ENCODE data around the gene PCCA.

Gene PCCA

GRCh38 chr13:100506600-100507422, 417.9 kb downstream of the PCCA start:
- no peak for DNase-seq (ENCODE audit: low read depth in 3 of 3)

DNA sequence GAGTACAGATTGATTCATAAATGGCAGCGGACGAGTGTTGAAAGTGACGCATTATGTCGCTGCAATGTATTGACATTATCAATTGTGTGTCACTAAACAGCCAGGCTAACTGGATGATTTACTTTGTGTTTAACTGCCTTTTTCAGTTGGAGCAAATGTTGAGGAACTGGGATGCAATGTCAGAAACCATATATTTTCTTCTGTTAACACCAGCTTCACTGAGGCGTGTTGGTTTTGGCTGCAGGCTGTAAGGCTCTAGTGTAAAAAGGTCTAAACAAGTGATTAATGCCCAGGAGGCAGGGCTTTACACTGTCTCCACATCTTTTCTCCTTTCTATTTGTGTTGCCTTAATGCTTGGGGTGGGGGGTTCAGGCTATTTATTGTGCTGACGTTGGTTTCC, 419.6 kb downstream of the PCCA start:
- DNase-seq (ENCODE audit: low read depth in 3 of 3) = no peak

- DNase-seq (ENCODE audit: low read depth in 3 of 3) = no peak
These were observed 420.1 kb downstream of the PCCA start for GRCh38 chr13:100508996-100509395.

GRCh38 chr13:100510208-100510957, 421.5 kb downstream of the PCCA start:
- DNase-seq (ENCODE audit: low read depth in 3 of 3) = no peak

DNA sequence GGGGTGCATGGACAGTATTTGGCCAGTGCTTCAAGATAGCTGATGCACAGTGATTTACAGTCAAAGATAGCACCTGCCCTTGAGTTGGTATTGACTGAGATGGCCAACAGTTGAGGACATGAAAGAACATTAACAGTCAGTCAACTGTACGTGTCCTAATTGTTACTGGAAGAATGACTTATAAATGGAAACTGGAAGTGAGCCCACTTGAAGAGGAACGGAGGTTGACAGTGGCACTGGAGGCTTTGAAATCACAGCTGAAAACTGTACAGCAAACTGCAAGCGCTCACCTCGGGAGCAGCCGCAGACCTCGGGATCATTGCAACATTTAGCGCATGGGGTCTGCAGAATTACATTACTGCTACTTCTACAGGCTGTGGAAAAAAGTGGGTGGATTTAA, 422.6 kb downstream of the PCCA start:
- no peak for DNase-seq (ENCODE audit: low read depth in 3 of 3)

DNA sequence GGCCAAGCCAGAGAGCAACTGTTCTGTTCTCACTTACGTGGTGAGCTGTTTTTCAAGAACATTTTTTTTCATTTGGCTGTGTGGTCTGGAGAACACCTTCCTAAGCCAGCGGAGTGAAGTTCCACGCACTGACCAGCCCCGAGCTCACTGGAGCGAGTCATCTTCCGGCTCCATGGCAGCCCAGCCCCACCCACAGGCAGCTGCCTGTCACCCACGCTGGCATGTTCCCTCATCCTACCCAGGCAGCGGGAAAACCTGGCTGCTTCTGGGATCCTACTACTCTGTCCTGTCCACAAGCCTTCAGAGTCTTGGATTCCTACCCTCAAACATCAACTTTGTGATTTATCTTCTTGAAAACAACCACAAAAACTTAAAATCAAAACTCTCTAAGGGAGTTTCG, 423.5 kb downstream of the PCCA start:
- no peak for DNase-seq (ENCODE audit: low read depth in 3 of 3)

DNA sequence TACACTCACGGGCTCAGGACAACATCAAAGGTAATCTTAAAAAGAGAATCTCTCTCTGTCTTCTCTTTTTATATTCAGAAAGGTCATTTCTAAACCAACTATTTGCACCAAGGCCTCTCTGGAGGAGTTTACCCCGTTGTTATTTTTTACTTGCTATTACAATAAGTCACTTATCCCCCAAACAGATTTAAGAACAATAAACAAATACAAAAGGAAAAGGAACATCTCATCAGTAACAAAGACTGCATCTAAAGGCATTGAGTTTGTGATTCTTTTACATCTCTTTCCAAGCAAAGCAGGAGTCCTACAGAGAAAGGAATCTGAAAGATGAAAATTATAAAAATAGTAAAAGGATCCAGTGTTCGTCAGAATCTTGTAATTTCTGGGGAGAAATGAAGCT, 424.3 kb downstream of the PCCA start:
- DNase-seq (ENCODE audit: low read depth in 3 of 3) = no peak

- DNase-seq (ENCODE audit: low read depth in 3 of 3) = no peak
These were observed 425.2 kb downstream of the PCCA start for GRCh38 chr13:100513987-100514670.

- peak; percentile 21 to 61 (median 45) for DNase-seq (ENCODE audit: low read depth in 3 of 3)
These were observed 426.0 kb downstream of the PCCA start for GRCh38 chr13:100514788-100515409.

DNA sequence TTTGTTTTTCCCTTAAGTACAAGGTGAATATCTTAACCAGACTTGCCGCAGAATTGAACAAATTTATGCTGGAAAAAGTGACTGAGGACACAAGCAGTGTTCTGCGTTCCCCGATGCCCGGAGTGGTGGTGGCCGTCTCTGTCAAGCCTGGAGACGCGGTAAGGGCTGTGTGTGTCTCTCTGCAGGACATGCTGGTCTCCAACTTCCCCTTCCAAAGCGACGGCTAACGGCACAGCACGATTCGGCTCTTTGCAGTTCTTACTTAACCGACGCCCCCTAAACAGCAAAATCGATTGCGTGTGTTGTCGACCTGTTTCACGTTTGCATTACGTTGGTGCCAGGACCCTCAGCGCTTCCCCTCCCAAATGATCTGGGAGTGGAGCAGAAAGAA, 426.5 kb downstream of the PCCA start:
- no peak for DNase-seq (ENCODE audit: low read depth in 3 of 3)

DNA sequence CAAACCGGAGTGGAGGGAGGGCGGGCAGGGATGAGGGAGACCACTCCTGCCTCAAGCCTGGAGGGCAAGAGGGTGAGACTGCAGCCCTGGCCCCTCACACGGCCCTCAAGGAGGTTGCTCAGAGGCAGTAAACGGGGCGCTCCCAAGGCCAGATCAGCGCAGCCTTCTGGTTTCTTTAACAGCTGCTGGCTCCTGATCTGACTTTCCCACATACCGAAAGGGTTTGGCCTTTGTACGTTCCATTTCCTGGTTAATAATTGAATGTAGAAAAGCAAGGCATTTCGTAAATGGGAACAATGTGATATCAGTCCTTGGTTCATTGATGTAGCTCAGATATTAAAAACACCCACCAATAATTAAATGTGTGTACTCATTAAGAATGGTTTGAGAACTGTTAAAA, 428.2 kb downstream of the PCCA start:
- DNase-seq (ENCODE audit: low read depth in 3 of 3) = no peak

DNA sequence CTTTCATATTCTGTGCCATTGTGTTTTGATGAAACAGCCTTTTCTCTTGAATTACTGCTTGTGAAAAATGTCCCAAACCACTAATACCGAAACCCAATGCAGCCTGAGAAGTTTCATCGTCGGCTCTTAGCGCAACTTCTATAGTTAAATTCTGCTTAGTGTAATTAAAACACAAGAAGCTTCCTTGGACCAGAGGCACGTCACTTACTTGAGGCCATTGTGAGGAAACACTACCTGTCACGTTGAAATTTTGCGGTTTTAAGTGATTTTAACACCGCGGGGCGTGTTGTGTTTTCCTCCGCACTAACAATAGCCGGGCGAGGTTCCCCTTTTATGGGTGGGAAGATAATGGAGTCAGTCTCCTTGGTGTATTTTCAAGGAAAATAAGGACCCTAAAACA, 428.8 kb downstream of the PCCA start:
- DNase-seq (ENCODE audit: low read depth in 3 of 3) = no peak

DNA sequence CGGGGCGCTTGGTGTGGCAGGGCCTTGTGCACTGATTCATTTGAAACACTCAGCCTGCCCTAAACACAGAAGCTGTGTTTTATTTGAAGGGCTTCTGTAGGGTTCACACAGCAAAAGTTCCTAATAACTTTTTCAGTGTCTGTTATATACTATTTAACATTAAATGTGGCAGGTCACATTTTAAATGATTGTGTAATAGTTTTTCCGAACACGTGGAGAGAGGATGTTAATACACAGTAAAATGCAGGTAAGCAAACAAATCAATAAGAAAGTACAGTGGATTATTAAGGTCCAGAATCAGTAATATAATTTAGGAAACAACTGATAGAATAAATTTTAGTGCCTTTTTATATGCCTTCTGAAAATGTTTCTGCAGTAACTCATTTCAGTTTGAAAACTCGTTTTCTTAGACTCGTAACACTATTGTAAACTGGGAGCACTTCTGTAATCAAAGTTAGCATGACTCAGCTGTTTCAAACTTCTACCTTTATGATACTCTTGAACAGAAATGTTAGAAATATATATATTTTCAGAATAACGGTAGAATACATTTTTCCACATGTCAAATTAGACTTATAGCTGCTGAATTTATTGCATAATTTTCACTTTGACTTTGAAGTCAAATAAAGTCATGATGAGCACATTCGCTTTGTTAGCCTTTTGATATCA, 429.6 kb downstream of the PCCA start:
- DNase-seq (ENCODE audit: low read depth in 3 of 3) = no peak

DNA sequence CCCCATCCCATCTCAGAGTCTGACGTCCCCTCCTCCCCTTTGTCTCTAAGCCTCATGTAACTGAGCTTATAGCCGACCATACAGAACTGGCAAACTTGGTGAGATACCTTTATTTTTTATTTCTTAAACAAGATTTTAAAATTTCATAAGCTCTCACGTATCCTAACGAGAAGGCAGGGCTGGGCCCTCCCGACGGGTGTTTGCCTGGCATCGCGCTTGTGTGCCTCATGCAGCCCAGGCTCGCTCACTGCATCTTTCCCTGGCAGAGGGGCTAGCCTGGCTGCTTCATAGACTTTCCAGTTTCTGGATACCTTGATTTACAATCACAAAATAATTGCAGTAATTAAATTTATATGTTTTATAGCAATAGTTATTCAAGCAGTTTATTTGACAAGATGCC, 430.7 kb downstream of the PCCA start:
- no peak for DNase-seq (ENCODE audit: low read depth in 3 of 3)

- DNase-seq (ENCODE audit: low read depth in 3 of 3) = no peak
These were observed 432.3 kb downstream of the PCCA start for GRCh38 chr13:100520936-100521850.

GRCh38 chr13:100521851-100522617, 433.1 kb downstream of the PCCA start:
- no peak for DNase-seq (ENCODE audit: low read depth in 3 of 3)

- DNase-seq (ENCODE audit: low read depth in 3 of 3) = no peak
These were observed 433.9 kb downstream of the PCCA start for GRCh38 chr13:100522618-100523309.

- no peak for DNase-seq (ENCODE audit: low read depth in 3 of 3)
These were observed 434.5 kb downstream of the PCCA start for GRCh38 chr13:100523411-100523810.

DNA sequence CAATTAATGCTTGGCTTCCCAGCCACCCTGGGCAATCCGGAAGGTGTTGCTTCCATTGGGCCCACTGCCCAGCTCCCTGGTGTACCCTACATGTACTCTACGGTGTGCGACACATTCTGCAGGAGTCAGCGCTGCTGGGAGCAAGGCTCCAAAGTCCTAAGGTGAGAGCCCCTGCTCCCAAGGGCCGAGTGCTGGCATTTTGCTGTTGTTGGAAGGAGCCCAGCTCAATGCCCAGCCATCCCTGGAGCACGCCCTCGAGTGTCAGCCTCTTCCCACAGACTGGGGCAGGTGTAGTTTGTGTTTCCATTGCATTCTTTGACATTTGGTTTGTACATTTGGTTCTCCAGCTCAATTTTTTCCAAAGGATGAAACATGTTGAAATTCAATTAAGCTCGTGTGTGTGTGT, 435.1 kb downstream of the PCCA start:
- no peak for DNase-seq (ENCODE audit: low read depth in 3 of 3)

Measured in stimulated activated CD4-positive, alpha-beta T cell treated with anti-CD3 and anti-CD28 coated beads, TNF-alpha, amount 100 ng/mL, for 48 hours (primary cell).